ENCODE results near the gene ADCYAP1R1. TPM values are rescaled to one million over a fixed set of nuclear protein-coding genes. Genes with fewer than 3 reads are reported as not detected.

ADCYAP1R1 gene
- total RNA-seq, 5 donors from 2014 or later (not counting 1 experiment from before 2014, with no cell fraction given): not detected

DNA sequence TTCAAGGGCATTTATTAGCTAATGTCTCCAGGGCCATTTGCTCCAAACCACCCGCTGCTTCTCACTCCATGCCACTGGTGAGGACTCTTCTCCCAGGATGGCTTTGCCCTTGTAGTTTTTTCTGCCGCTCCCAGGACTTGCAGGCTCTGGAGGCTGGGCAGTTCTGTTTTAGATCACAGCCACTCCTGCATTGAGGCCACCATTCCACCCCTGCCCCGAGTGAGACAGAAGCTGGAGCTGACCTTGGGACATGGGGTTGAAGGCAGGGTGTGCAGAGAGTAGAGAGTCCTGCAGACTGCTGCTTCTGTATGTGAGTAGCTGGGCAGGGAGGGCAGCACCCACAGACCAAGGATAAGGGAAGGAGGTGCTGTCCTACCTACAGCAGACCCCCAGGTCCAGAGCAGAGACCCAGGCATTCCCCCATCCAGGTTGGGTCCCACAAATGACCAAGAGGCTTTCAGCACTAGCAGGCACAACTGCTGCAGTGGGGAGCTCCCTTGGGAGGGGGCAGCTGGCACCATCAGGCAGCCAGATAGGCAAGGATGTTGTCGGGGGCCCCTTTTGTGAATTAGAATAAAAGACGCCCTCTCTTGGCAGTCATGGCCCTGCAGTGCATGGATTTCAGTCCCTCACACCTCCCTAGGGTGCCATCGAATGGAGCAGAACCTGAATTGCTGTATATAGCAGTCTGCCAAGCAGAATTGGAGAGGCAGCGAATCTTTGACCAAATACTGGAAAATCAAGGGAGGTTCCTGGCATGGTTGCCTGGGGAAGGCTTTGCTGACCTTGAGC lies 22.7 kb upstream of the ADCYAP1R1 start:
- Mint-ChIP-seq H3K9me3 (peaks cover 0 to 4% (median 0%) of the 10 kb centered on the region in 3 donors), H3K4me1 (peaks cover 6 to 17% (median 9%) of the 10 kb centered on the region in 3 donors), H3K36me3 (no peaks in the 10 kb centered on the region), H3K4me3 (no peak overlapping the region), H3K27ac (no peak overlapping the region), H3K27me3 (peaks cover 0 to 14% of the 10 kb centered on the region in 2 donors)
- H3K27me3 ChIP-seq (replicated peaks in 1 of 2; ENCODE audit: control insufficient read depth in 2 of 2, extremely low read depth in 1 of 2, insufficient read depth in 2 of 2, low read length in 1 of 2): peaks cover 0 to 31% of the 10 kb centered on the region in 2 experiments
- no peaks in the 10 kb centered on the region for H3K9me3 ChIP-seq
- WGBS (ENCODE audit: insufficient coverage): 78% methylated on average over 5 of the region's 7 CpGs
- H3K27ac ChIP-seq (ENCODE audit: low read length): no peak overlapping the region
- H3K4me3 ChIP-seq (ENCODE audit: control insufficient read depth in 1 of 2, extremely low read depth in 1 of 2, low read length in 1 of 2): no peak overlapping the region
- no peaks in the 10 kb centered on the region for H3K36me3 ChIP-seq (ENCODE audit: control insufficient read depth in 2 of 2, extremely low read depth in 1 of 2, insufficient read depth in 1 of 2, low read length in 1 of 2)
- ATAC-seq (replicated peaks in 1 of 4) (no peak), DNase-seq (no peak)
- ChIA-PET CTCF (interaction anchor here (0.6 to 1.0 kb wide), 3 partner anchors 44 to 152 kb away, joined by 3 to 7 read pairs (median 5); no protein-coding TSS in a partner anchor), POLR2A (no interaction called here)
- H3K4me1 ChIP-seq (ENCODE audit: control insufficient read depth in 1 of 2, extremely low read depth in 1 of 2, insufficient read depth in 2 of 2, low read length in 2 of 2): peaks cover 0 to 7% of the 10 kb centered on the region in 2 experiments

DNA sequence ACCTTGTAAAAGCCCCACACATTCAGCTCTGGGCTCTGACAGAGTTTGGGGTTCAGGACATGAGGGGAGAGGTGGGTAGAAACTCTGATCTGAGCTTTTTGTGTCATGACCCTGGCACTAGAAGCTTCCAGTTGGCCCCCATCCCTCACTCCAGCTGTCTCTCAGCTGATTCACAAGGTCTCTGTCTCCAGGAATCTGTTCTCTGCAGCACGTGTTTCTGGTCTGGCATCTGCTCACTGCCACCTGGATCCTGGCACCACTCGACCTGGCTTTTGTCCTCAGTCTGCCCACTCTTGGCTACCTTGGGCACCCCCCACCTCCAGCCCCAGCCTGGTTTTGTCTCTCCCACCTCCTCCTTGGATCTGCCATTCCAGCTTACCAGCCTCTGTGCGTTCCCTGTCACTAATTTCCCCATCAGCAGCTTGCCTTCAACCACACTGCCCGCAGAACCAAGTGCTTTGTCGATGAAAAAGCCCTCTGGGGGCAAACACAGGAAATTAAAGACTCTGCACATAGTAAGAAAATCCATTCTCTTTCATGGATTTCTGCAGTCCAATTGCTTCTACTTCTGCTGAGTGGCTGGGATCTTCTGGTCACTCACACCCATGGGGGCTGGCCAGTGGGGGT lies 18.3 kb upstream of the ADCYAP1R1 start:
- Mint-ChIP-seq H3K4me3 (no peak overlapping the region), H3K36me3 (no peaks in the 10 kb centered on the region), H3K4me1 (no peaks in the 10 kb centered on the region), H3K9me3 (peaks cover 0 to 4% (median 0%) of the 10 kb centered on the region in 3 donors), H3K27me3 (peaks cover 6 to 7% of the 10 kb centered on the region in 2 donors), H3K27ac (no peak overlapping the region)
- Histone ChIP-seq H3K4me3 (ENCODE audit: control insufficient read depth in 1 of 2, extremely low read depth in 1 of 2, low read length in 1 of 2) (no peak overlapping the region), H3K27me3 (replicated peaks in 1 of 2; ENCODE audit: control insufficient read depth in 2 of 2, extremely low read depth in 1 of 2, insufficient read depth in 2 of 2, low read length in 1 of 2) (peaks cover 0 to 18% of the 10 kb centered on the region in 2 experiments), H3K36me3 (ENCODE audit: control insufficient read depth in 2 of 2, extremely low read depth in 1 of 2, insufficient read depth in 1 of 2, low read length in 1 of 2) (no peaks in the 10 kb centered on the region), H3K27ac (ENCODE audit: low read length) (no peak overlapping the region), H3K4me1 (ENCODE audit: control insufficient read depth in 1 of 2, extremely low read depth in 1 of 2, insufficient read depth in 2 of 2, low read length in 2 of 2) (no peaks in the 10 kb centered on the region), H3K9me3 (no peaks in the 10 kb centered on the region)
- ChIA-PET POLR2A (no interaction called here), CTCF (interaction anchor here (0.6 to 1.4 kb wide), 2 partner anchors 14 to 48 kb away, joined by 3 read pairs; no protein-coding TSS in a partner anchor)
- WGBS (ENCODE audit: insufficient coverage): 63% methylated on average over 3 of the region's 5 CpGs
- ATAC-seq (replicated peaks in 1 of 4): no peak
- no peak for DNase-seq

DNA sequence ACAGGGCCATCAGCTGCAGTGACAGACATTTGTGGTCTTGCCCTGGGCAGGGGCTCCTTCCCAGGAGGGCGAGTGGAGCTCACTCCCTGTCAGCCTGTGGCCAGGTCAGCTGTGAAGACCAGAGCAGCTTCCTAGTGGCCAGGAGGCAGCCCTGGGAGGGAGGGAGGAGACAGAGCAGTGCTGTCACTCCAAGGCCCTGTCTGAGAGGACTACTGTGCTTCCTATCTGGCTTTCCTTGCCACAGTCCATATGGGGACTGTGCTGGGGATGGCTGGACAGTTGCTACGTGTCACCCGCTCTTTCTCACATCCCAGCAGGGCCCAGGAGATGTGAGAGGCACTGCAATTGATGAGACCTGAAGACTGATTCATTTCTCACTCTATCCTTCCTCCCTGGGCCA lies 15.2 kb upstream of the ADCYAP1R1 start:
- POLR2A ChIA-PET: no interaction called here
- DNase-seq: no peak
- no peaks in the 10 kb centered on the region for H3K9me3 ChIP-seq
- H3K27ac Mint-ChIP-seq: no peak overlapping the region
- H3K4me1 ChIP-seq (ENCODE audit: control insufficient read depth in 1 of 2, extremely low read depth in 1 of 2, insufficient read depth in 2 of 2, low read length in 2 of 2): no peaks in the 10 kb centered on the region
- no peak overlapping the region for H3K4me3 ChIP-seq (ENCODE audit: control insufficient read depth in 1 of 2, extremely low read depth in 1 of 2, low read length in 1 of 2)
- no peaks in the 10 kb centered on the region for H3K36me3 Mint-ChIP-seq
- peaks cover 0 to 4% (median 0%) of the 10 kb centered on the region in 3 donors for H3K9me3 Mint-ChIP-seq
- WGBS (ENCODE audit: insufficient coverage): 53% methylated on average over 2 of the region's 3 CpGs
- peaks cover 4 to 10% of the 10 kb centered on the region in 2 experiments for H3K27me3 ChIP-seq (replicated peaks in 1 of 2; ENCODE audit: control insufficient read depth in 2 of 2, extremely low read depth in 1 of 2, insufficient read depth in 2 of 2, low read length in 1 of 2)
- ATAC-seq (replicated peaks in 1 of 4): no peak
- H3K27me3 Mint-ChIP-seq: peaks cover 9 to 12% of the 10 kb centered on the region in 2 donors
- no peak overlapping the region for H3K4me3 Mint-ChIP-seq
- no peaks in the 10 kb centered on the region for H3K36me3 ChIP-seq (ENCODE audit: control insufficient read depth in 2 of 2, extremely low read depth in 1 of 2, insufficient read depth in 1 of 2, low read length in 1 of 2)
- CTCF ChIA-PET: no interaction called here
- H3K27ac ChIP-seq (ENCODE audit: low read length): no peak overlapping the region
- H3K4me1 Mint-ChIP-seq: no peaks in the 10 kb centered on the region

DNA sequence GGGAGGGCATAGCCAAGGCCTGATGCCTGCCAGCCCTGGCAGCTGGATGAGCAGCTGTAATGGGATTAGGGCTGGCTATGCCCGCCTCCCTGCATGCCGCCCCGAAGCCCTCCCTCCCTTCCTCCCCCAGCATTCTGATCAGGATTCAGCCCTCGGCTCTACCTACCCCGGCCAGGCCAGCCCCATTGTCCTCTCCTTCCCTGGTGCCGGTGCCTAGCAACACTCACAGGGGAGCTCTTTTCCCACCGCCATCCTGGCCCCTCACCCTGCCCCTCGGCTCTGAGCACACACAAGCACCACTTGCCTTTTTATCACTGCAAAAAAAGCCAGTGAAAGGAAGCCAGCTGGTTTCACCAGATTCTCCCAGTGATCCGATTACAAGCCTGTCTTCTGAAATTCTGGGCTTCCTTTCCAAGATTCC lies 9.0 kb upstream of the ADCYAP1R1 start:
- WGBS (ENCODE audit: insufficient coverage): 26% methylated on average over 8 of the region's 9 CpGs
- H3K4me3 ChIP-seq (ENCODE audit: control insufficient read depth in 1 of 2, extremely low read depth in 1 of 2, low read length in 1 of 2): no peak overlapping the region
- H3K27ac Mint-ChIP-seq: no peak overlapping the region
- POLR2A ChIA-PET: no interaction called here
- H3K9me3 Mint-ChIP-seq: no peaks in the 10 kb centered on the region
- no peaks in the 10 kb centered on the region for H3K4me1 Mint-ChIP-seq
- no peaks in the 10 kb centered on the region for H3K36me3 ChIP-seq (ENCODE audit: control insufficient read depth in 2 of 2, extremely low read depth in 1 of 2, insufficient read depth in 1 of 2, low read length in 1 of 2)
- no peak for ATAC-seq (replicated peaks in 1 of 4)
- no peak overlapping the region for H3K27ac ChIP-seq (ENCODE audit: low read length)
- no peaks in the 10 kb centered on the region for H3K4me1 ChIP-seq (ENCODE audit: control insufficient read depth in 1 of 2, extremely low read depth in 1 of 2, insufficient read depth in 2 of 2, low read length in 2 of 2)
- H3K27me3 ChIP-seq (replicated peaks in 1 of 2; ENCODE audit: control insufficient read depth in 2 of 2, extremely low read depth in 1 of 2, insufficient read depth in 2 of 2, low read length in 1 of 2): peaks cover 10% of the 10 kb centered on the region in 2 experiments
- no peaks in the 10 kb centered on the region for H3K36me3 Mint-ChIP-seq
- H3K4me3 Mint-ChIP-seq: no peak overlapping the region
- DNase-seq: no peak
- H3K27me3 Mint-ChIP-seq: peaks cover 27 to 28% of the 10 kb centered on the region in 2 donors
- H3K9me3 ChIP-seq: no peaks in the 10 kb centered on the region
- CTCF ChIA-PET: no interaction called here

DNA sequence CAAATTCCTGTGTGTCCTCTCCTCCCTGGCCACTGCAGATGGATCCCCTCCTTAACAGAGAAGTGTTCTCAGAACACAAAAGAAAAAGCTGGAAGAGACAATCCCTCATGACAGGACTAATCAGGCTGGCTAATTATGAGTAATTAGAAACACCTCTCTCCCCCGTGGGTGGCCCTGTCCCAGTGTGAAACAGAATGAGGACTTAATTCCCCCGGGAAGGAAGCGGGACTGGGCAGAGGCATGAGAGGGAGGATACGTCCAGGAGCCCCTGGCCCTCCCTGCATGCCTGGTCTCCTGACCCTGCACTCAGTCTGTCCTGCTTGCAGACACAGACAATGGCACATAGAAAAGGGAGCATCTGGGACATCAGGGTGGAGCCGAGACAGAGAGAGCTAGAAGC lies 7.6 kb upstream of the ADCYAP1R1 start:
- Histone ChIP-seq H3K27ac (ENCODE audit: low read length) (no peak overlapping the region), H3K27me3 (replicated peaks in 1 of 2; ENCODE audit: control insufficient read depth in 2 of 2, extremely low read depth in 1 of 2, insufficient read depth in 2 of 2, low read length in 1 of 2) (peaks cover 10 to 14% of the 10 kb centered on the region in 2 experiments), H3K4me3 (ENCODE audit: control insufficient read depth in 1 of 2, extremely low read depth in 1 of 2, low read length in 1 of 2) (no peak overlapping the region), H3K36me3 (ENCODE audit: control insufficient read depth in 2 of 2, extremely low read depth in 1 of 2, insufficient read depth in 1 of 2, low read length in 1 of 2) (no peaks in the 10 kb centered on the region), H3K4me1 (ENCODE audit: control insufficient read depth in 1 of 2, extremely low read depth in 1 of 2, insufficient read depth in 2 of 2, low read length in 2 of 2) (no peaks in the 10 kb centered on the region), H3K9me3 (no peaks in the 10 kb centered on the region)
- Mint-ChIP-seq H3K4me3 (no peak overlapping the region), H3K9me3 (no peaks in the 10 kb centered on the region), H3K27ac (no peak overlapping the region), H3K27me3 (peaks cover 25 to 27% of the 10 kb centered on the region in 2 donors), H3K4me1 (no peaks in the 10 kb centered on the region), H3K36me3 (no peaks in the 10 kb centered on the region)
- DNase-seq (no peak), ATAC-seq (replicated peaks in 1 of 4) (no peak)
- ChIA-PET POLR2A (no interaction called here), CTCF (no interaction called here)
- 86% methylated on average over 1 of the region's 5 CpGs for WGBS (ENCODE audit: insufficient coverage)

DNA sequence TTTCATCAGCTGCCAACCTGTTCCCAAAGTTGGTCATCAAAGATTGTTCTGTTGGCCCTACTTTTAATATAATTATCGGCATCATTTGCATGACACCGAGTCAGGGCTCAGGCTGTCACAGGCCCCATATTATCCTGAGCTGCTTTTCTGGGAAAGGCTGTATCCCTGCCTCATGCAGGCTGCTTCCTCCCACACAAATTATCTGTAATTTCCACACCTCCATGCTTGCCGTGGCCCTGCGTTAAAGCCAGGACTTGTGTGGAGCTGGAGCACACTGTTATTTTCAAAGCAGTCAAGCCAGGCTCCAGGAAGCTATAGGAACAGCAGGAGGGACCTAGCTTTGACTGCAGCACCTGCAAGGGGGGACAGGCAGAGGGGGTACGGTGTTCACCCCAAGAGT lies 5.4 kb upstream of the ADCYAP1R1 start:
- ChIA-PET CTCF (no interaction called here), POLR2A (no interaction called here)
- Histone ChIP-seq H3K4me1 (ENCODE audit: control insufficient read depth in 1 of 2, extremely low read depth in 1 of 2, insufficient read depth in 2 of 2, low read length in 2 of 2) (no peaks in the 10 kb centered on the region), H3K36me3 (ENCODE audit: control insufficient read depth in 2 of 2, extremely low read depth in 1 of 2, insufficient read depth in 1 of 2, low read length in 1 of 2) (no peaks in the 10 kb centered on the region), H3K27me3 (replicated peaks in 1 of 2; ENCODE audit: control insufficient read depth in 2 of 2, extremely low read depth in 1 of 2, insufficient read depth in 2 of 2, low read length in 1 of 2) (peaks cover 9 to 32% of the 10 kb centered on the region in 2 experiments), H3K4me3 (ENCODE audit: control insufficient read depth in 1 of 2, extremely low read depth in 1 of 2, low read length in 1 of 2) (no peak overlapping the region), H3K27ac (ENCODE audit: low read length) (no peak overlapping the region), H3K9me3 (no peaks in the 10 kb centered on the region)
- no peaks in the 10 kb centered on the region for H3K36me3 Mint-ChIP-seq
- no peak overlapping the region for H3K27ac Mint-ChIP-seq
- WGBS (ENCODE audit: insufficient coverage): 92% methylated on average over 4 of the region's 5 CpGs
- no peak for ATAC-seq (replicated peaks in 1 of 4)
- H3K9me3 Mint-ChIP-seq: no peaks in the 10 kb centered on the region
- DNase-seq: no peak
- peaks cover 36 to 38% of the 10 kb centered on the region in 2 donors for H3K27me3 Mint-ChIP-seq
- peaks cover 0 to 3% (median 2%) of the 10 kb centered on the region in 3 donors for H3K4me1 Mint-ChIP-seq
- H3K4me3 Mint-ChIP-seq: no peak overlapping the region
